GM23248 (cell line): ENCODE data around the gene VPS52. TPM values are rescaled to one million over a fixed set of nuclear protein-coding genes. Genes with fewer than 3 reads are reported as not detected.

Source experiments
- DNase-seq: peaks from one replicate; pipeline ENCODE4 v3.0.0-alpha.2; 2015
- H2AFZ ChIP-seq: fragments of 200-600 bp; sonication (generic); 2 replicates; pipeline ENCODE4 v1.6.1; 2016; ENCODE audit warnings: antibody characterized with exemption
- H3F3A ChIP-seq: fragments of 200-600 bp; sonication (generic); 2 replicates; pipeline ENCODE4 v1.6.1; 2016; ENCODE audit warnings: mild to moderate bottlenecking, antibody characterized with exemption, mixed run types; ENCODE audit not compliant: insufficient read depth
- H3K27ac ChIP-seq: fragments of 200-600 bp; sonication (generic); 2 replicates; pipeline ENCODE4 v1.5.1; 2016; ENCODE audit warnings: mild to moderate bottlenecking
- H3K27me3 ChIP-seq: fragments of 200-600 bp; sonication (generic); replicated peaks from 2 replicates; pipeline ENCODE4 v1.6.1; 2016; ENCODE audit warnings: mild to moderate bottlenecking; ENCODE audit not compliant: insufficient read depth
- H3K36me3 ChIP-seq: fragments of 200-600 bp; sonication (generic); 2 replicates; pipeline ENCODE4 v1.6.1; 2016; ENCODE audit warnings: low read depth, mild to moderate bottlenecking
- H3K4me1 ChIP-seq: fragments of 200-600 bp; sonication (generic); 2 replicates; pipeline ENCODE4 v1.6.1; 2016; ENCODE audit warnings: mild to moderate bottlenecking; ENCODE audit not compliant: insufficient read depth
- H3K4me2 ChIP-seq: fragments of 200-600 bp; sonication (generic); one replicate; pipeline ENCODE4 v1.6.1; 2016; ENCODE audit warnings: mild to moderate bottlenecking; ENCODE audit not compliant: unreplicated experiment
- H3K4me3 ChIP-seq: fragments of 200-600 bp; sonication (generic); 2 replicates; pipeline ENCODE4 v1.5.1; 2016; ENCODE audit warnings: mild to moderate bottlenecking
- H3K79me2 ChIP-seq: fragments of 200-600 bp; sonication (generic); 2 replicates; pipeline ENCODE4 v1.6.1; 2016; ENCODE audit warnings: mild to moderate bottlenecking; ENCODE audit not compliant: insufficient read depth
- H3K9ac ChIP-seq: fragments of 200-600 bp; sonication (generic); 2 replicates; pipeline ENCODE4 v1.6.1; 2016; ENCODE audit warnings: mild to moderate bottlenecking
- H3K9me2 ChIP-seq: fragments of 200-600 bp; sonication (generic); 2 replicates; pipeline ENCODE4 v1.6.1; 2016; ENCODE audit warnings: mixed run types, mild to moderate bottlenecking, moderate library complexity; ENCODE audit not compliant: insufficient read depth
- H3K9me3 ChIP-seq: fragments of 200-600 bp; sonication (generic); one replicate; pipeline ENCODE4 v1.6.1; 2017; ENCODE audit warnings: low read depth
- H4K20me1 ChIP-seq: fragments of 200-600 bp; sonication (generic); 2 replicates; pipeline ENCODE4 v1.6.0; 2016; ENCODE audit not compliant: insufficient read depth
- EZH2 ChIP-seq: fragments of 200-600 bp; sonication (generic); IDR thresholded peaks from 2 replicates; pipeline ENCODE4 v1.6.1; 2018; ENCODE audit warnings: antibody characterized with exemption, mild to moderate bottlenecking; ENCODE audit not compliant: insufficient read depth, poor library complexity, severe bottlenecking
- EZH2phosphoT487 ChIP-seq: fragments of 200-600 bp; sonication (generic); IDR thresholded peaks from 2 replicates; pipeline ENCODE4 v1.6.1; 2018; ENCODE audit warnings: antibody characterized with exemption, moderate library complexity, mild to moderate bottlenecking, low read depth; ENCODE audit not compliant: insufficient read depth
- WGBS, 2 experiments: methylation state at CpG; one replicate each; pipeline ENCODE4 v1.1.6; 2015 to 2017; ENCODE audit warnings: low lambda C conversion rate in 2 of 2, low coverage in 1 of 2; ENCODE audit errors: missing lambda C conversion rate in 2 of 2; 5-methylcytosine and 5-hydroxymethylcytosine counted together
- in situ Hi-C: fragments of 300-500 bp; cut with MboI; formaldehyde crosslinking; loops from 2 replicates; pipeline ENCODE4 v1.15.0; 2020
- polyA plus RNA-seq: library from polyadenylated mRNA; unstranded; fragments of >200 nt; fragmentation: Nextera tagmentation; extraction: Ambion mirVana; gene quantifications from 2 replicates; pipeline ENCODE4 v1.2.1, GENCODE V29; 2016
- total RNA-seq: library from RNA; depleted of rRNA; stranded (reverse); fragments of >200 nt; shearing (Covaris generic); gene quantifications from 2 replicates; pipeline ENCODE4 v1.2.3, GENCODE V29; 2014

VPS52 gene
- total and polyA plus RNA-seq, 2 experiments from 2014 or later: 32.3 to 33.9 TPM

- H2AFZ ChIP-seq: peak overlapping the region; percentile 41
- peak overlapping the region; percentile 90 for H3K27ac ChIP-seq
- H3K36me3 ChIP-seq: peaks cover 11% of the 10 kb centered on the region; the same call in 1 of the 2 replicates
- H4K20me1 ChIP-seq: no peaks in the 10 kb centered on the region
- WGBS, 2 experiments: 3 to 4% methylated on average over 10 of the region's 10 CpGs
- peaks cover 12% of the 10 kb centered on the region for H3F3A ChIP-seq
- no peaks in the 10 kb centered on the region for H3K9me2 ChIP-seq
- in situ Hi-C loops: no loop called here
- H3K4me2 ChIP-seq: peak overlapping the region; percentile 93
- no peaks in the 10 kb centered on the region for H3K27me3 ChIP-seq
- no peaks in the 10 kb centered on the region for H3K9me3 ChIP-seq
- peaks cover 14% of the 10 kb centered on the region for H3K4me1 ChIP-seq
- DNase-seq: peak; percentile 88
- peak overlapping the region; percentile 91 for H3K9ac ChIP-seq
- H3K4me3 ChIP-seq: peak overlapping the region; percentile 94
- no peak for TF ChIP-seq EZH2
- no peak for TF ChIP-seq EZH2phosphoT487
- peaks cover 61% of the 10 kb centered on the region for H3K79me2 ChIP-seq
These were observed 42.9 kb upstream of the VPS52 start for GRCh38 chr6:33314515-33314942.

GRCh38 chr6:33313709-33314514, 42.2 kb upstream of the VPS52 start, which contains the start of gene TAPBP:
TSS of gene TAPBP (minus strand) at chr6:33314078. CDS start at chr6:33314041, 37 bp downstream.
- DNase-seq: peak; percentile 75
- 0 to 1% methylated on average over 33 to 45 of the region's 47 CpGs for whole genome bisulfite sequencing, 2 experiments
- no peaks in the 10 kb centered on the region for H3K9me2 ChIP-seq

GRCh38 chr6:33313105-33313708, 41.5 kb upstream of the VPS52 start:
- WGBS, 2 experiments: 1% methylated on average over 29 to 32 of the region's 33 CpGs
- TF ChIP-seq EZH2 (no peak), EZH2phosphoT487 (no peak)
- peaks cover 4% of the 10 kb centered on the region for H3F3A ChIP-seq
- peak overlapping the region; percentile 93 for H3K4me2 ChIP-seq
- peak; percentile 80 for DNase-seq
- H2AFZ ChIP-seq: peak overlapping the region; percentile 41
- peaks cover 8% of the 10 kb centered on the region for H3K4me1 ChIP-seq
- no peaks in the 10 kb centered on the region for H3K27me3 ChIP-seq
- H3K36me3 ChIP-seq: peaks cover 9% of the 10 kb centered on the region; the same call in 1 of the 2 replicates
- peak overlapping the region; percentile 91 for H3K9ac ChIP-seq
- H3K79me2 ChIP-seq: peaks cover 64% of the 10 kb centered on the region
- H3K9me2 ChIP-seq: no peaks in the 10 kb centered on the region
- peak overlapping the region; percentile 90 for H3K27ac ChIP-seq
- no peaks in the 10 kb centered on the region; the same call in 1 of the 2 replicates for H4K20me1 ChIP-seq
- in situ Hi-C loops: no loop called here
- no peaks in the 10 kb centered on the region for H3K9me3 ChIP-seq
- peak overlapping the region; percentile 94 for H3K4me3 ChIP-seq

More at GRCh38 chr6:33313709-33314514, 42.2 kb upstream of the VPS52 start, which contains the start of gene TAPBP:
- H3K27ac ChIP-seq: peak within 1 kb of the TSS; percentile 90
- H3K36me3 ChIP-seq: peaks cover 8% of the 10 kb centered on the region; the same call in 1 of the 2 replicates
- H3K27me3 ChIP-seq: no peaks in the 10 kb centered on the region
- in situ Hi-C loops: no loop called here
- TF ChIP-seq EZH2phosphoT487: no peak
- H3F3A ChIP-seq: peaks cover 11% of the 10 kb centered on the region
- peaks cover 61% of the 10 kb centered on the region for H3K79me2 ChIP-seq
- no peaks in the 10 kb centered on the region; the same call in 1 of the 2 replicates for H4K20me1 ChIP-seq
- peak within 1 kb of the TSS; percentile 91 for H3K9ac ChIP-seq
- H3K4me2 ChIP-seq: peak within 1 kb of the TSS; percentile 93
- H3K4me3 ChIP-seq: peak within 1 kb of the TSS; percentile 94
- H2AFZ ChIP-seq: peak within 1 kb of the TSS; percentile 41
- H3K9me3 ChIP-seq: no peaks in the 10 kb centered on the region
- peaks cover 13% of the 10 kb centered on the region for H3K4me1 ChIP-seq

- no peaks in the 10 kb centered on the region for H3K27me3 ChIP-seq
- H3F3A ChIP-seq: no peaks in the 10 kb centered on the region
- H3K9me2 ChIP-seq: no peaks in the 10 kb centered on the region
- in situ Hi-C loops: no loop called here
- WGBS, 2 experiments: 14 to 15% methylated on average over 28 of the region's 29 CpGs
- no peaks in the 10 kb centered on the region; the same call in 1 of the 2 replicates for H4K20me1 ChIP-seq
- H3K4me1 ChIP-seq: peaks cover 6% of the 10 kb centered on the region; the same call in 1 of the 2 replicates
- H3K36me3 ChIP-seq: peaks cover 9% of the 10 kb centered on the region; the same call in 1 of the 2 replicates
- H2AFZ ChIP-seq: peak overlapping the region; percentile 41
- peak overlapping the region; percentile 90 for H3K27ac ChIP-seq
- H3K4me2 ChIP-seq: peak overlapping the region; percentile 93
- no peak for TF ChIP-seq EZH2phosphoT487
- no peak for TF ChIP-seq EZH2
- peak; percentile 86 for DNase-seq
- peak overlapping the region; percentile 94 for H3K4me3 ChIP-seq
- peak overlapping the region; percentile 91 for H3K9ac ChIP-seq
- no peaks in the 10 kb centered on the region for H3K9me3 ChIP-seq
- H3K79me2 ChIP-seq: peaks cover 71% of the 10 kb centered on the region
These were observed 40.9 kb upstream of the VPS52 start for GRCh38 chr6:33312361-33313104.
